ENCODE data around the gene LGALS7. TPM values are rescaled to one million over a fixed set of nuclear protein-coding genes. Genes with fewer than 3 reads are reported as not detected.
A peak's percentile ranks its signal among the peaks of the same experiment; 100 is the strongest.

LGALS7 gene
- total RNA-seq, 1 donor from 2014 or later: not detected

DNA sequence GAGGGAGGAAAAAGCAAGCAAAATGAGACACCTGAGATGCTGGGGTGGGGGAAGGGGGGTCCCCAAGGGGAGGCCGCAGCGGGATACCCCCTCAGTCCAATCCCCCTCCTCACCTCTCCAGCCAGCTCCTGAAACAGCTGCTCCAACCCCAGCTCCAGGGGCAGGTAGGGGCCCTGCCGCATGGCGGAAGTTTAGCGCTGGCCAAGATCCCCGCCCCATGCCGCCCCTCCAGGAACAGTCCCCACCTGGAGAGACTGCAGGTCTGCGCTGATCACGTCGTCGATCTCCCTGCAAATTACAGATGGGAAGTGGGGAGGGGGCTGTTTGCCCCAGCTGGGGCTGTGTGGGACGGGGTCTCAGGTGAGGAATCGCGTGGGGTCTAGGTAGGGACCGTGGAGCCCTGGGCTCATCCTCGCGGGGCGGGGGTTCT, 38.0 kb downstream of the LGALS7 start:
- Mint-ChIP-seq H3K27ac (ENCODE audit: unreplicated experiment) (no peak overlapping the region), H3K4me3 (ENCODE audit: unreplicated experiment) (peak overlapping the region; percentile 69), H3K27me3 (ENCODE audit: unreplicated experiment) (peaks cover 20% of the 10 kb centered on the region), H3K4me1 (ENCODE audit: low read depth, unreplicated experiment) (peaks cover 7% of the 10 kb centered on the region), H3K36me3 (ENCODE audit: unreplicated experiment) (peaks cover 5% of the 10 kb centered on the region), H3K9me3 (ENCODE audit: unreplicated experiment) (peaks cover 10% of the 10 kb centered on the region)
- TF ChIP-seq, protein P1, sequence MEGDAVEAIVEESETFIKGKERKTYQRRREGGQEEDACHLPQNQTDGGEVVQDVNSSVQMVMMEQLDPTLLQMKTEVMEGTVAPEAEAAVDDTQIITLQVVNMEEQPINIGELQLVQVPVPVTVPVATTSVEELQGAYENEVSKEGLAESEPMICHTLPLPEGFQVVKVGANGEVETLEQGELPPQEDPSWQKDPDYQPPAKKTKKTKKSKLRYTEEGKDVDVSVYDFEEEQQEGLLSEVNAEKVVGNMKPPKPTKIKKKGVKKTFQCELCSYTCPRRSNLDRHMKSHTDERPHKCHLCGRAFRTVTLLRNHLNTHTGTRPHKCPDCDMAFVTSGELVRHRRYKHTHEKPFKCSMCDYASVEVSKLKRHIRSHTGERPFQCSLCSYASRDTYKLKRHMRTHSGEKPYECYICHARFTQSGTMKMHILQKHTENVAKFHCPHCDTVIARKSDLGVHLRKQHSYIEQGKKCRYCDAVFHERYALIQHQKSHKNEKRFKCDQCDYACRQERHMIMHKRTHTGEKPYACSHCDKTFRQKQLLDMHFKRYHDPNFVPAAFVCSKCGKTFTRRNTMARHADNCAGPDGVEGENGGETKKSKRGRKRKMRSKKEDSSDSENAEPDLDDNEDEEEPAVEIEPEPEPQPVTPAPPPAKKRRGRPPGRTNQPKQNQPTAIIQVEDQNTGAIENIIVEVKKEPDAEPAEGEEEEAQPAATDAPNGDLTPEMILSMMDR (IDR thresholded peaks at IDR 0.05; ENCODE audit: partially characterized antibody, unreplicated experiment): no peak
- no peak for DNase-seq

DNA sequence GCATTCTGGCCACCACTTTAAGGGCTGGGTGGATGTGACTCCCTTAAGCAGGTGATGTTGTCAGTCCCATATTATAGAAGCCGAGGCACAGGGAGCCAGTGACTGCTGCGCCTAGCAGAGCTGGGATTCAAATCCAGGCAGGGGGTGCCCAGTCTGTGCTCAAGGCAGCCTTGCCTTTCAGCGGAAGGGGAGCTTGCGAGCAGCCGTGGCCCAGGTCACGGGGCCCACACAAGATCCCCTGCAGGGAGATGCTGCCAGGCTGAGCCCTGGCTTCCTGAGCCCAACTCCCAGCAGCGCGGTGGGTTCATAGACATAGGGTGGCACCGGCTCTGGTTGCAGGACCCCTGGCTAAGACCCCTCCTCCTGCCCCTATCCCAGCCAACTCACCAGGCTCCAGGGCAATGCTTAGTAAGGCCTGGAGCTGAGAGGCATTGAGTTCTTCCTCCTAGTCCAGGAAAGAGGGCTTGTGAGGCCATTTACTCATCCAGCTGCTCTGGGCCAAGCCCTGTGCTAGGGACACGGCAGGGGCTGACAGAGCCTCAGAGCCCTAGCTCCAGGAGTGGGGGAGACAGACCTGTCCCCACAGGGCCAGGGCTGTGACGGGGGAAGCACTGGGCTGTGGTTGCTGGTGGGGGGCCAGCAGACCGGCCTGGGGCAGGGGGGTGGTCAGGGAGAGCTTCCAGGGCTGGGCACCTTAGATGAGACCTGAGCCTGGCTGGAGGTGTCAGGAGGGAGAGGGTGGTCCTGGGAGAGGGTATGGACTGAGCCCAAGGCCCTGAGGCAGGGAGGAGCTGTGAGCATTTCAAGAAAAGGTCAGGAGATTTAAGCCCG, 38.7 kb downstream of the LGALS7 start:
- H3K4me1 Mint-ChIP-seq (ENCODE audit: low read depth, unreplicated experiment): peaks cover 12% of the 10 kb centered on the region
- peak; percentile 17 for DNase-seq
- H3K9me3 Mint-ChIP-seq (ENCODE audit: unreplicated experiment): peaks cover 10% of the 10 kb centered on the region
- H3K27me3 Mint-ChIP-seq (ENCODE audit: unreplicated experiment): peaks cover 20% of the 10 kb centered on the region
- TF ChIP-seq, protein P1 (IDR thresholded peaks at IDR 0.05; ENCODE audit: partially characterized antibody, unreplicated experiment): no peak
- no peak overlapping the region for H3K27ac Mint-ChIP-seq (ENCODE audit: unreplicated experiment)
- H3K36me3 Mint-ChIP-seq (ENCODE audit: unreplicated experiment): peaks cover 5% of the 10 kb centered on the region
- H3K4me3 Mint-ChIP-seq (ENCODE audit: unreplicated experiment): peak overlapping the region; percentile 69

DNA sequence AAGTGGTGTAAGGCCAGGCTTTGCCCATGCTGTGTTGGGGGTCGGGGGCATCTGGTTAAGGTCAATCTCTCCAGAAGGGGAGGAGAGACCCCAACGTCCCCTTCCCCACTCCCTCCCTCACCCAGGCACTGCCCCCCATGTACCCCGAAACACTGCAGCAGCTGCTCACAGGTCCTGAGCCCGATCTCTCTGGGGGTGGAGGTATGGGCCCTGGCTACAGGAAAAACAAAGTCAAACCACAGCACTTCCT, 39.2 kb downstream of the LGALS7 start:
- Mint-ChIP-seq H3K4me3 (ENCODE audit: unreplicated experiment) (no peak overlapping the region), H3K27ac (ENCODE audit: unreplicated experiment) (no peak overlapping the region), H3K36me3 (ENCODE audit: unreplicated experiment) (peaks cover 5% of the 10 kb centered on the region), H3K9me3 (ENCODE audit: unreplicated experiment) (peaks cover 12% of the 10 kb centered on the region), H3K27me3 (ENCODE audit: unreplicated experiment) (peaks cover 21% of the 10 kb centered on the region), H3K4me1 (ENCODE audit: low read depth, unreplicated experiment) (peaks cover 14% of the 10 kb centered on the region)
- TF ChIP-seq, protein P1 (IDR thresholded peaks at IDR 0.05; ENCODE audit: partially characterized antibody, unreplicated experiment): no peak
- peak; percentile 13 for DNase-seq

DNA sequence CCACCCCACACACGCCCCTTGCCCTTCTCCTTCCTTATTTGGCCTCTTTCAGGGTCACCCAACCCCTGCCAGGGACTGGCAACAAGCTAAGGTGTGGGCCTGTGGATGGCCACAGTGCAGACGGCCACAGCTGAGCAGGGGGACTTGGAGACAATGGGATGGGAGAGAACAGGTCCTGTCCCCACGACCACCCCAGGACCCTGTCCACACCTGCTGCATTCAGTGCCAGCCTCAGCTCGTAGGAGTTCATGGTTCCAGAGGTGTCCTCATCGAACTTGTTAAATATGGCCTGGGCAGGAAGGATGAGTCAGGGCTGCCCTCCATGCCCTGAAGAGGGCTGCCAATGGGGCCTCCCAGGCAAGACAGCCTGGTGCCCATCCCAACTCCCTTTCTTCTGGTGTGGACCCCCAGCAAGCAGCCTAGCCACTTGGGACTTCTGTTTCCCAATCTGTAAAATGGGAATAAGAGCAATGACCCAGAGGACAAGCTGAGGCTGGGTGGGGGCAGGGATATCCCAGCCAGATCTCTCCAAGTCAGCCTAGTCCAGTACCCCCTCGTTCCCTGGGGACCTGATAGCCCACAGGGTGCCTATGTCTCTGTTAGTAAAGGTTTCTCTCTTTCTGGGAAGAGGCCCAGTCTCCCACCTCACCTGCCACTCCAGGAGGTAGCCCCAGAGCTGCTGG, 39.7 kb downstream of the LGALS7 start:
- peak; percentile 14 for DNase-seq
- Mint-ChIP-seq H3K27me3 (ENCODE audit: unreplicated experiment) (peaks cover 20% of the 10 kb centered on the region), H3K9me3 (ENCODE audit: unreplicated experiment) (peaks cover 12% of the 10 kb centered on the region), H3K4me3 (ENCODE audit: unreplicated experiment) (no peak overlapping the region), H3K27ac (ENCODE audit: unreplicated experiment) (no peak overlapping the region), H3K36me3 (ENCODE audit: unreplicated experiment) (peaks cover 2% of the 10 kb centered on the region), H3K4me1 (ENCODE audit: low read depth, unreplicated experiment) (peaks cover 14% of the 10 kb centered on the region)
- TF ChIP-seq, protein P1 (IDR thresholded peaks at IDR 0.05; ENCODE audit: partially characterized antibody, unreplicated experiment): no peak

DNA sequence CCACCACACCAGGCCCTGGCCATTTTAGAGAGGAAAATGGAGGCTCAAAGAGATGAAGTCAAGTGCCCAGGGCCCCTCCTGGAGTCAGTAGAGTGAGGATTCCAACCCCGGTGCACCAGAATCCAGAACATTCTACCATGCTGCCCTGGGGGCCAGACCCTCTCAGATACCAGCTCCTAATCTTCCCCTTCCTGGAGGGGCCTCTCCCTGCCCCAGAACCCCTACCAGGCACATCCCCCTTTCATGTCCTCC, 40.1 kb downstream of the LGALS7 start:
- H3K4me3 Mint-ChIP-seq (ENCODE audit: unreplicated experiment): no peak overlapping the region
- TF ChIP-seq, protein P1 (IDR thresholded peaks at IDR 0.05; ENCODE audit: partially characterized antibody, unreplicated experiment): no peak
- H3K36me3 Mint-ChIP-seq (ENCODE audit: unreplicated experiment): no peaks in the 10 kb centered on the region
- H3K9me3 Mint-ChIP-seq (ENCODE audit: unreplicated experiment): peaks cover 12% of the 10 kb centered on the region
- peaks cover 14% of the 10 kb centered on the region for H3K4me1 Mint-ChIP-seq (ENCODE audit: low read depth, unreplicated experiment)
- peaks cover 19% of the 10 kb centered on the region for H3K27me3 Mint-ChIP-seq (ENCODE audit: unreplicated experiment)
- no peak overlapping the region for H3K27ac Mint-ChIP-seq (ENCODE audit: unreplicated experiment)
- DNase-seq: no peak
